H1 (cell line): ENCODE results near the gene MYOD1. TPM values are rescaled to one million over a fixed set of nuclear protein-coding genes. Genes with fewer than 3 reads are reported as not detected.
A peak's percentile ranks its signal among the peaks of the same experiment; 100 is the strongest.

Source experiments
- CTCF ChIA-PET: fragments of 300-600 bp; sonication (Branson Sonifier 250); formaldehyde crosslinking; loops from one replicate; lab custom pipeline; 2021; ENCODE audit not compliant: partially characterized antibody; lab: Charles Lee
- POLR2A ChIA-PET: fragments of 300-600 bp; sonication (Branson Sonifier 250); formaldehyde crosslinking; loops from one replicate; lab custom pipeline; 2021; ENCODE audit warnings: inconsistent platforms; ENCODE audit not compliant: partially characterized antibody; lab: Charles Lee
- DNase-seq, 2 experiments: peaks; one replicate each; pipeline versions ENCODE4 v3.0.0 to v3.0.0-alpha.2; 2010 to 2022; ENCODE audit warnings: low spot score in 2 of 2, low read depth in 1 of 2, mixed read lengths in 1 of 2
- FAIRE-seq: peaks from 2 replicates; lab custom pipeline; 2011; peaks lifted over from hg19 to GRCh38; lab: Jason Lieb, UNC
- H2AFZ ChIP-seq: 2 replicates; pipeline ENCODE4 v1.8.1; 2012; ENCODE audit warnings: low read length, inconsistent platforms
- H2AK5ac ChIP-seq: 2 replicates; pipeline ENCODE4 v1.6.1; 2013; ENCODE audit warnings: low read depth, low read length
- H2BK120ac ChIP-seq: replicated peaks from 2 replicates; pipeline ENCODE3; 2013; ENCODE audit warnings: low read depth, low read length, inconsistent platforms
- H2BK12ac ChIP-seq: 2 replicates; pipeline ENCODE4 v1.6.1; 2013; ENCODE audit warnings: low read depth, low read length
- H2BK15ac ChIP-seq: 2 replicates; pipeline ENCODE4 v1.6.1; 2013; ENCODE audit warnings: low read length
- H2BK20ac ChIP-seq: 2 replicates; pipeline ENCODE4 v1.6.1; 2013; ENCODE audit warnings: low read length
- H2BK5ac ChIP-seq: 2 replicates; pipeline ENCODE4 v1.6.1; 2013; ENCODE audit warnings: low read depth, low read length
- H3K14ac ChIP-seq: 2 replicates; pipeline ENCODE4 v1.6.1; 2013; ENCODE audit warnings: inconsistent platforms; ENCODE audit not compliant: insufficient read length
- H3K18ac ChIP-seq: 2 replicates; pipeline ENCODE4 v1.6.1; 2013; ENCODE audit warnings: low read length; ENCODE audit errors: extremely low read depth
- H3K23ac ChIP-seq: 2 replicates; pipeline ENCODE4 v1.6.1; 2013; ENCODE audit warnings: inconsistent platforms; ENCODE audit not compliant: insufficient read length
- H3K23me2 ChIP-seq: 2 replicates; pipeline ENCODE4 v1.6.1; 2013; ENCODE audit warnings: low read depth, low read length
- H3K27ac ChIP-seq: 2 replicates; pipeline ENCODE4 v1.6.1; 2011; ENCODE audit warnings: low read depth, low read length, inconsistent platforms
- H3K27me3 ChIP-seq, 4 experiments: replicated peaks in 1 of 4; 1 replicate in 1 of 4; 2 replicates in 3 of 4; pipeline versions ENCODE4 v1.6.1 to v1.8.1; 2011 to 2013; ENCODE audit warnings: low read length in 3 of 4, mild to moderate bottlenecking in 3 of 4, inconsistent platforms in 2 of 4, mixed read lengths in 2 of 4, moderate library complexity in 1 of 4; ENCODE audit not compliant: control insufficient read depth in 3 of 4, insufficient read depth in 3 of 4; ENCODE audit errors: extremely low read depth in 1 of 4
- H3K36me3 ChIP-seq, 4 experiments: 2 replicates each; pipeline versions ENCODE4 v1.6.1 to v1.8.1; 2011 to 2013; ENCODE audit warnings: mild to moderate bottlenecking in 4 of 4, low read length in 3 of 4, moderate library complexity in 2 of 4, control low read depth in 1 of 4, inconsistent platforms in 1 of 4; ENCODE audit not compliant: insufficient read depth in 4 of 4, control insufficient read depth in 2 of 4
- H3K4ac ChIP-seq: replicated peaks from 2 replicates; pipeline ENCODE3; 2013; ENCODE audit warnings: low read length, low read depth, mixed read lengths, inconsistent platforms; ENCODE audit not compliant: insufficient read length
- H3K4me1 ChIP-seq, 4 experiments: replicated peaks in 1 of 4; 1 replicate in 1 of 4; 2 replicates in 3 of 4; pipeline versions ENCODE4 v1.6.1 to v1.8.1; 2011 to 2013; ENCODE audit warnings: low read length in 3 of 4, inconsistent platforms in 2 of 4, mixed read lengths in 1 of 4; ENCODE audit not compliant: insufficient read depth in 4 of 4, control insufficient read depth in 3 of 4
- H3K4me2 ChIP-seq, 2 experiments: 2 replicates each; pipeline versions ENCODE4 v1.6.1 to v1.8.1; 2011 to 2013; ENCODE audit warnings: low read depth in 2 of 2, low read length in 2 of 2, control low read depth in 1 of 2, inconsistent platforms in 1 of 2, mild to moderate bottlenecking in 1 of 2; ENCODE audit not compliant: insufficient read depth in 1 of 2
- H3K4me3 ChIP-seq, 4 experiments: fragments of 200-600, 300-600 bp in 1 of 4; sonication (generic), shearing (Covaris generic), sonication (Bioruptor Twin) in 1 of 4; 2 replicates each; pipeline versions ENCODE4 v1.5.1 to v1.8.1; 2011 to 2016; ENCODE audit warnings: low read length in 4 of 4, low read depth in 3 of 4, control low read depth in 2 of 4, inconsistent platforms in 2 of 4, mild to moderate bottlenecking in 2 of 4, mixed read lengths in 1 of 4, moderate library complexity in 1 of 4; ENCODE audit not compliant: insufficient read depth in 2 of 4; ENCODE audit errors: extremely low read depth in 1 of 4
- H3K56ac ChIP-seq: replicated peaks from 2 replicates; pipeline ENCODE3; 2013; ENCODE audit warnings: low read depth, mild to moderate bottlenecking, mixed read lengths, low read length, inconsistent platforms; ENCODE audit not compliant: insufficient read length
- H3K79me1 ChIP-seq: 2 replicates; pipeline ENCODE4 v1.6.1; 2013; ENCODE audit warnings: low read depth, low read length, control low read depth
- H3K79me2 ChIP-seq, 2 experiments: 2 replicates each; pipeline versions ENCODE4 v1.6.1 to v1.8.1; 2012 to 2013; ENCODE audit warnings: low read length in 2 of 2, mild to moderate bottlenecking in 2 of 2, inconsistent platforms in 1 of 2; ENCODE audit not compliant: insufficient read depth in 2 of 2, control insufficient read depth in 1 of 2
- H3K9ac ChIP-seq, 4 experiments: replicated peaks in 1 of 4; 1 replicate in 1 of 4; 2 replicates in 3 of 4; pipeline versions ENCODE4 v1.6.1 to v1.8.1; 2011 to 2013; ENCODE audit warnings: low read depth in 3 of 4, low read length in 3 of 4, control low read depth in 2 of 4, mild to moderate bottlenecking in 2 of 4, moderate library complexity in 2 of 4, inconsistent platforms in 1 of 4; ENCODE audit errors: extremely low read depth in 1 of 4
- H3K9me3 ChIP-seq, 2 experiments: 2 replicates each; pipeline versions ENCODE4 v1.6.1 to v1.8.1; 2012 to 2013; ENCODE audit warnings: mild to moderate bottlenecking in 2 of 2, moderate library complexity in 2 of 2, control low read depth in 1 of 2, inconsistent platforms in 1 of 2, low read depth in 1 of 2, low read length in 1 of 2, mixed read lengths in 1 of 2; ENCODE audit not compliant: insufficient read depth in 2 of 2
- H4K20me1 ChIP-seq, 2 experiments: replicated peaks in 1 of 2; 2 replicates each; pipeline versions ENCODE3 to v1.8.1; 2011 to 2013; ENCODE audit warnings: inconsistent platforms in 2 of 2, low read length in 2 of 2, mild to moderate bottlenecking in 1 of 2; ENCODE audit not compliant: insufficient read depth in 2 of 2, control insufficient read depth in 1 of 2
- H4K5ac ChIP-seq: 2 replicates; pipeline ENCODE4 v1.6.1; 2013; ENCODE audit warnings: low read length, low read depth, mixed read lengths, inconsistent platforms; ENCODE audit not compliant: insufficient read length
- H4K8ac ChIP-seq: 2 replicates; pipeline ENCODE4 v1.8.0; 2013; ENCODE audit warnings: mild to moderate bottlenecking, moderate library complexity, low read length, inconsistent platforms; ENCODE audit not compliant: insufficient read depth; ENCODE audit errors: extremely low read depth
- H4K91ac ChIP-seq: replicated peaks from 2 replicates; pipeline ENCODE3; 2013; ENCODE audit warnings: low read length, mixed read lengths, inconsistent platforms; ENCODE audit not compliant: insufficient read length
- ASH2L ChIP-seq: fragments of 200-600, 300-600 bp; sonication (generic); IDR thresholded peaks from one replicate; pipeline ENCODE4 v1.7.1; 2017; ENCODE audit warnings: low read length
- BACH1 ChIP-seq: IDR thresholded peaks from 2 replicates; pipeline ENCODE4 v1.6.1; 2012; ENCODE audit warnings: low read length, improper control_type of control experiment
- CBX5 ChIP-seq: fragments of 300-800, 300-1000 bp; sonication (generic); IDR thresholded peaks from 2 replicates; pipeline ENCODE4 v1.7.1; 2016; ENCODE audit warnings: antibody characterized with exemption, low read length, low read depth
- CBX8 ChIP-seq: fragments of 300-800, 300-1000 bp; sonication (generic); IDR thresholded peaks from 2 replicates; pipeline ENCODE4 v1.7.1; 2016; ENCODE audit warnings: low read depth, low read length, borderline replicate concordance
- HDAC6 ChIP-seq: IDR thresholded peaks from one replicate; pipeline ENCODE4 v1.7.1; 2012; ENCODE audit warnings: low read depth, mild to moderate bottlenecking, inconsistent platforms, low read length, moderate library complexity
- MAFK ChIP-seq: IDR thresholded peaks from 2 replicates; pipeline ENCODE4 v1.6.1; 2012; ENCODE audit warnings: low read depth, mild to moderate bottlenecking, improper control_type of control experiment, low read length
- POLR2A ChIP-seq, 2 experiments: IDR thresholded peaks; 1 replicate in 1 of 2; 2 replicates in 1 of 2; pipeline ENCODE4 v1.6.1; 2011; ENCODE audit warnings: low read depth in 2 of 2, low read length in 2 of 2, mild to moderate bottlenecking in 2 of 2; ENCODE audit errors: control extremely low read depth in 1 of 2
- POU5F1 ChIP-seq: IDR thresholded peaks from 2 replicates; pipeline ENCODE4 v1.6.1; 2011; ENCODE audit warnings: low read depth, mild to moderate bottlenecking, low read length, moderate library complexity
- TEAD4 ChIP-seq: IDR thresholded peaks from 2 replicates; pipeline ENCODE4 v1.6.1; 2012; ENCODE audit warnings: low read depth, low read length, inconsistent platforms, mixed read lengths
- ZNF274 ChIP-seq: IDR thresholded peaks from 2 replicates; pipeline ENCODE4 v1.7.0; 2012; ENCODE audit warnings: low read length, borderline replicate concordance; ENCODE audit errors: extremely low read depth
- WGBS, 2 experiments: shearing (Covaris generic) in 1 of 2; methylation state at CpG; one replicate each; pipeline versions ENCODE4 v1.1.6 to v1.1.7; 2013 to 2015; ENCODE audit warnings: low lambda C conversion rate in 2 of 2, mixed read lengths in 2 of 2, inconsistent platforms in 1 of 2, low coverage in 1 of 2, missing lambda C conversion rate in 1 of 2; ENCODE audit not compliant: insufficient replicate concordance in 2 of 2, insufficient coverage in 1 of 2, insufficient read length in 1 of 2; ENCODE audit errors: extremely low coverage in 1 of 2, missing lambda C conversion rate in 1 of 2; 5-methylcytosine and 5-hydroxymethylcytosine counted together
- polyA plus RNA-seq, 7 experiments: library from polyadenylated mRNA; depleted of rRNA in 3 of 7; stranded (reverse) in 5 of 7; unstranded in 2 of 7; fragments of >200 nt in 5 of 7; fragments of 200-250 nt in 2 of 7; gene quantifications; 1 replicate in 5 of 7; 2 replicates in 1 of 7; 4 replicates in 1 of 7; pipeline versions ENCODE4 v1.2.1 to v1.2.3, GENCODE V29; 2011 to 2013; ENCODE audit warnings: missing spikeins in 2 of 7, mixed read lengths in 2 of 7
- total RNA-seq: library from RNA; stranded (reverse); fragmentation: NEBNext Ultra II Directional; extraction: Animal tissue kit (Norgen Biotek cat#: 25700); gene quantifications from 2 replicates; pipeline ENCODE4 v1.2.1, GENCODE V29; 2021
- TF ChIP-seq, protein P1 (sequence below), 3 experiments: IDR thresholded peaks; 1 replicate in 2 of 3; 2 replicates in 1 of 3; pipeline versions ENCODE4 v1.5.1 to v1.6.1; 2011; ENCODE audit warnings: low read length in 3 of 3, mild to moderate bottlenecking in 3 of 3, inconsistent platforms in 2 of 3, low read depth in 1 of 3, moderate library complexity in 1 of 3; ENCODE audit not compliant: insufficient read depth in 1 of 3; ENCODE audit errors: control extremely low read depth in 1 of 3

MYOD1 gene
- total and polyA plus RNA-seq, 2 of the 8 experiments (the other 6 are each of a cell fraction or from before 2014, with no cell fraction given) = not detected

DNA sequence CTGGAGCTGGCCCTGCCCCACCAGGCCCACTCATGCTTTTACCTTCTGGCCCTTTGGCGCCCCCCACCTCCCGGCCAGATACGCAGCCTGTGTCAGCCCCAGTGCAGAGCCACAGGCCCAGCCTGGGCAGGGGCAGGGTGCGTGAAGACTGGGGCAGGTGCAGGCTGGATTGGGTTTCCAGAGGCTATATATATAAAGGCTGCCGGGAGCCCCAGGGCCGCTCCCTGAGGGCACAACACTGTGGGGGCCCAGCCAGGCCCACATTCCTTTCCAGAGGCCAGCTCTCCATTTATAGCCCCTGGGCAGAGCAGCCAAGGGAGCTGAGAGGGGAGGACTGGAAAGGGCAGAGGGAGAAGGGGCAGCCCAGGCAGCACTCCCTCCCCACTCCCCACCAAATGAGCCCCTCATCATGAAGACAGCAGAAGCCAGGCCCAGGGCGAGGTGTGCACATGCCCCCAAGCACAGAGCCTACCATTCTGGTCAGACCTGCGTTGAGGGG, 5.0 kb upstream of the MYOD1 start:
- no peaks in the 10 kb centered on the region for H3K79me1 ChIP-seq
- H2BK20ac ChIP-seq = no peak overlapping the region
- no peaks in the 10 kb centered on the region for H3K36me3 ChIP-seq
- no peak overlapping the region for H4K91ac ChIP-seq
- H3K9me3 ChIP-seq = no peaks in the 10 kb centered on the region
- no peak overlapping the region; the same call in 1 of the 2 replicates for H4K8ac ChIP-seq
- H3K4me1 ChIP-seq = peaks cover 0 to 8% (median 2%) of the 10 kb centered on the region in 4 experiments; a peak in 3 of 7 replicates
- peaks cover 2 to 4% of the 10 kb centered on the region in 2 experiments for H4K20me1 ChIP-seq
- 64% methylated on average over 8 of the region's 8 CpGs; no CpG with 5 or more reads in 1 of the 2 experiments for WGBS, 2 experiments
- no peak overlapping the region for H3K4ac ChIP-seq
- peaks cover 3% of the 10 kb centered on the region for H3K23me2 ChIP-seq
- H3K9ac ChIP-seq = no peak overlapping the region
- no peak overlapping the region for H2AK5ac ChIP-seq
- POLR2A ChIA-PET = no interaction called here
- H2BK5ac ChIP-seq = no peak overlapping the region
- no peak for FAIRE-seq
- no peak overlapping the region for H3K56ac ChIP-seq
- H3K27ac ChIP-seq = no peak overlapping the region
- no peaks in the 10 kb centered on the region for H3K79me2 ChIP-seq
- no peak overlapping the region for H3K4me3 ChIP-seq
- no peak overlapping the region for H3K23ac ChIP-seq
- H2BK120ac ChIP-seq = no peak overlapping the region
- H3K18ac ChIP-seq = no peak overlapping the region
- H2AFZ ChIP-seq = no peak overlapping the region
- H3K27me3 ChIP-seq = peaks cover 26 to 57% (median 41%) of the 10 kb centered on the region in 4 experiments
- H2BK15ac ChIP-seq = no peak overlapping the region
- no peak overlapping the region for H3K14ac ChIP-seq
- H2BK12ac ChIP-seq = no peak overlapping the region
- CTCF ChIA-PET = interaction anchor here (0.9 to 15.7 kb wide), 10 partner anchors 17 to 264 kb away, joined by 3 to 290 read pairs (median 3); partner anchors contain the start of gene KCNC1
- DNase-seq = peak in 1 of 2 experiments; percentile 64
- H4K5ac ChIP-seq = no peak overlapping the region
- H3K4me2 ChIP-seq = no peak overlapping the region
- TF ChIP-seq MAFK (no peak), ZNF274 (no peak), ASH2L (no peak), BACH1 (no peak), POLR2A (IDR thresholded peaks at IDR 0.05; ENCODE audit: control extremely low read depth in 1 of 2, low read depth in 2 of 2, low read length in 2 of 2) (no peak), HDAC6 (no peak), CBX8 (no peak), TEAD4 (no peak), POU5F1 (no peak), CBX5 (no peak)
- TF ChIP-seq, protein P1, sequence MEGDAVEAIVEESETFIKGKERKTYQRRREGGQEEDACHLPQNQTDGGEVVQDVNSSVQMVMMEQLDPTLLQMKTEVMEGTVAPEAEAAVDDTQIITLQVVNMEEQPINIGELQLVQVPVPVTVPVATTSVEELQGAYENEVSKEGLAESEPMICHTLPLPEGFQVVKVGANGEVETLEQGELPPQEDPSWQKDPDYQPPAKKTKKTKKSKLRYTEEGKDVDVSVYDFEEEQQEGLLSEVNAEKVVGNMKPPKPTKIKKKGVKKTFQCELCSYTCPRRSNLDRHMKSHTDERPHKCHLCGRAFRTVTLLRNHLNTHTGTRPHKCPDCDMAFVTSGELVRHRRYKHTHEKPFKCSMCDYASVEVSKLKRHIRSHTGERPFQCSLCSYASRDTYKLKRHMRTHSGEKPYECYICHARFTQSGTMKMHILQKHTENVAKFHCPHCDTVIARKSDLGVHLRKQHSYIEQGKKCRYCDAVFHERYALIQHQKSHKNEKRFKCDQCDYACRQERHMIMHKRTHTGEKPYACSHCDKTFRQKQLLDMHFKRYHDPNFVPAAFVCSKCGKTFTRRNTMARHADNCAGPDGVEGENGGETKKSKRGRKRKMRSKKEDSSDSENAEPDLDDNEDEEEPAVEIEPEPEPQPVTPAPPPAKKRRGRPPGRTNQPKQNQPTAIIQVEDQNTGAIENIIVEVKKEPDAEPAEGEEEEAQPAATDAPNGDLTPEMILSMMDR (IDR thresholded peaks at IDR 0.05; ENCODE audit: control extremely low read depth in 1 of 3, insufficient read depth in 1 of 3, low read depth in 1 of 3, low read length in 3 of 3) = peak; percentile 24 to 40 (median 34); a peak in 3 of 4 replicates
